GOT3 (cell line): ENCODE data around the gene SPINK4.
A peak's percentile ranks its signal among the peaks of the same experiment; 100 is the strongest.

Experiments used
- DNase-seq: peaks from one replicate; lab custom pipeline; 2025; ENCODE audit warnings: mixed read lengths; lab: John Stamatoyannopoulos, UW

SPINK4 gene

GRCh38 chr9:33257276-33257675 is 17.3 kb downstream of the SPINK4 start:
- DNase-seq: no peak

GRCh38 chr9:33260372-33260771 is 20.4 kb downstream of the SPINK4 start:
- DNase-seq: no peak

- no peak for DNase-seq
Observed at GRCh38 chr9:33263131-33264002, 23.4 kb downstream of the SPINK4 start.

GRCh38 chr9:33264003-33264472 is 24.1 kb downstream of the SPINK4 start:
- no peak for DNase-seq

GRCh38 chr9:33264473-33265177 is 24.7 kb downstream of the SPINK4 start, which contains the start of the genes BAG1 and CHMP5:
Gene BAG1, minus strand, starts transcription at chr9:33264708.
Gene CHMP5, plus strand, starts transcription at chr9:33265049. Its CDS starts 30 bp downstream, at chr9:33265079.
- peak; percentile 87 for DNase-seq

- no peak for DNase-seq
Observed at GRCh38 chr9:33265211-33265865, 25.4 kb downstream of the SPINK4 start.

GRCh38 chr9:33267151-33267767 is 27.3 kb downstream of the SPINK4 start:
- no peak for DNase-seq

- no peak for DNase-seq
Observed at GRCh38 chr9:33270146-33270545, 30.2 kb downstream of the SPINK4 start.

GRCh38 chr9:33272061-33272460 is 32.1 kb downstream of the SPINK4 start:
- no peak for DNase-seq

- no peak for DNase-seq
Observed at GRCh38 chr9:33273266-33273971, 33.5 kb downstream of the SPINK4 start.

- DNase-seq: no peak
Observed at GRCh38 chr9:33273972-33274328, 34.0 kb downstream of the SPINK4 start.

- DNase-seq: no peak
Observed at GRCh38 chr9:33277484-33277883, 37.5 kb downstream of the SPINK4 start.

GRCh38 chr9:33285502-33285901 is 45.5 kb downstream of the SPINK4 start:
- DNase-seq: no peak

- no peak for DNase-seq
Observed at GRCh38 chr9:33287087-33287490, 47.1 kb downstream of the SPINK4 start.

- no peak for DNase-seq
Observed at GRCh38 chr9:33288235-33288634, 48.3 kb downstream of the SPINK4 start.

GRCh38 chr9:33288828-33289483 is 49.0 kb downstream of the SPINK4 start:
- DNase-seq: no peak

GRCh38 chr9:33289496-33289895 is 49.5 kb downstream of the SPINK4 start:
- DNase-seq: no peak

GRCh38 chr9:33289936-33290246 is 49.9 kb downstream of the SPINK4 start:
- DNase-seq: no peak

GRCh38 chr9:33290247-33291030 is 50.5 kb downstream of the SPINK4 start, which contains the start of gene NFX1:
Gene NFX1, plus strand, starts transcription at chr9:33290516. Its CDS starts 57 bp downstream, at chr9:33290573.
- DNase-seq: peak; percentile 80

GRCh38 chr9:33291031-33291397 is 51.0 kb downstream of the SPINK4 start:
- DNase-seq: no peak
